Skeletal muscle tissue (tissue), 4 donors: ENCODE measurements around the gene POLR3H. TPM values are rescaled to one million over a fixed set of nuclear protein-coding genes. Genes with fewer than 3 reads are reported as not detected.
A peak's percentile ranks its signal among the peaks of the same experiment; 100 is the strongest.
"Not testable (repeated sequence)": the region's sequence is repeated elsewhere in the genome, so short reads cannot be mapped to it uniquely, and the experiment has no call there.

Source experiments
- H3K27ac ChIP-seq: one replicate; pipeline ENCODE4 v1.7.0; 2013; ENCODE audit warnings: mild to moderate bottlenecking, low read depth, low read length, inconsistent platforms
- H3K27me3 ChIP-seq, 3 donors: one replicate each; pipeline ENCODE4 v1.7.0; 2013; ENCODE audit warnings: low read length in 3 of 3; ENCODE audit not compliant: control insufficient read depth in 3 of 3, insufficient read depth in 3 of 3
- H3K36me3 ChIP-seq, 3 donors: one replicate each; pipeline ENCODE4 v1.7.0; 2013; ENCODE audit warnings: low read length in 3 of 3; ENCODE audit not compliant: control insufficient read depth in 3 of 3, insufficient read depth in 3 of 3
- H3K4me1 ChIP-seq, 3 donors: one replicate each; pipeline ENCODE4 v1.7.0; 2013; ENCODE audit warnings: low read length in 3 of 3, mild to moderate bottlenecking in 3 of 3; ENCODE audit not compliant: control insufficient read depth in 3 of 3, insufficient read depth in 3 of 3
- H3K4me3 ChIP-seq, 3 donors: one replicate each; pipeline ENCODE4 v1.7.0; 2013; ENCODE audit warnings: low read length in 3 of 3
- H3K9ac ChIP-seq, 3 donors: one replicate each; pipeline ENCODE4 v1.7.0; 2013; ENCODE audit warnings: low read length in 3 of 3, mild to moderate bottlenecking in 3 of 3, moderate library complexity in 2 of 3, low read depth in 1 of 3
- H3K9me3 ChIP-seq, 3 donors: one replicate each; pipeline ENCODE4 v1.7.0; 2013; ENCODE audit warnings: low read length in 3 of 3; ENCODE audit not compliant: control insufficient read depth in 3 of 3
- total RNA-seq: library from RNA; depleted of rRNA; stranded (reverse); fragments of >200 nt; gene quantifications from one replicate; pipeline ENCODE4 v1.2.3, GENCODE V29; 2014
- donor health status: Osteomylitis.

The POLR3H gene
- total RNA-seq, 1 donor from 2014 or later: 12.0 TPM

DNA sequence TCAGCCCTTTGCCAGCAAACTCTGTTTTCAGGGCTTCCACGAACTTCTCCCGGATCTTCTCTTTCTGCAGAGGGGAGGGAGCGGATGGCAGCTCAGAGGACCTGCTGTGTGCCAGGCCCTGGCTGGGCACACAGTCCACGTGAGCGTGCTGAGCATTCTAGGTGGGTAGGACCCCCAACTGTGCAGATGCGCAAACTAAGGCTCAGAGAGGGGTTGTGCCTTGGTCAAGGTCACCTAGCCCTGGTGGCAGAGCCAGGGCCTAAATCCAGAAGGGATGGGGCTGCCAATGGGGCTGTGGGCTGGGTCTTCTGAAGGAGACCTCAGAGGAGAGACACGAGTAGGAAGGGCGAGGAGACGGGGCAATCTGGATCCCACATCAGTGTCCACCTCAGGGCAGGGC is 34.5 kb upstream of the POLR3H start:
- Histone ChIP-seq H3K4me3 (no peak overlapping the region), H3K9ac (no peak overlapping the region), H3K27me3 (no peaks in the 10 kb centered on the region), H3K4me1 (no peaks in the 10 kb centered on the region), H3K36me3 (peaks cover 11 to 26% (median 14%) of the 10 kb centered on the region in 3 donors), H3K9me3 (no peaks in the 10 kb centered on the region), H3K27ac (no peak overlapping the region)

DNA sequence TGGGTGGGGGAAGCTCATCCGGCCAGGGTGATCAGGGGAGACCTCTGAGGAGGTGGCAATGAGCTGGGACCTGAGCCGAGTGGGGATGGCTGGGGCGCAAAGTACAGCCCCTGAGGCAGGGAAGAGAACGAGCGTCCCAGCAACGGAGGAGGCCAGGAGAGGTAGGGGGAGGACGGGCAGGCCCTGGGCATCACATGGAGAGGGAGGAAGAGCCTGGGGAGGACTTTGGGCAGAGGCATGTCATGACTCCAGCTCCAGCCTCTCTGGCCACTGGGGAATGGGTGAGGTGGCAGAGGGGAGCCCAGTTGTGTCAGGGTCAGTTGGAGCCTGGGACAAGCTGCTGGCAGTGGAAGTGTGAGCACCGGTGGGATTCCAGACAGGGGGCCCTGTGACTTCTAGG is 33.8 kb upstream of the POLR3H start:
- no peaks in the 10 kb centered on the region for H3K27me3 ChIP-seq
- H3K9me3 ChIP-seq: no peaks in the 10 kb centered on the region
- no peak overlapping the region for H3K9ac ChIP-seq
- no peak overlapping the region for H3K27ac ChIP-seq
- H3K4me3 ChIP-seq: no peak overlapping the region
- H3K36me3 ChIP-seq: peaks cover 6 to 23% (median 14%) of the 10 kb centered on the region in 3 donors
- H3K4me1 ChIP-seq: no peaks in the 10 kb centered on the region

DNA sequence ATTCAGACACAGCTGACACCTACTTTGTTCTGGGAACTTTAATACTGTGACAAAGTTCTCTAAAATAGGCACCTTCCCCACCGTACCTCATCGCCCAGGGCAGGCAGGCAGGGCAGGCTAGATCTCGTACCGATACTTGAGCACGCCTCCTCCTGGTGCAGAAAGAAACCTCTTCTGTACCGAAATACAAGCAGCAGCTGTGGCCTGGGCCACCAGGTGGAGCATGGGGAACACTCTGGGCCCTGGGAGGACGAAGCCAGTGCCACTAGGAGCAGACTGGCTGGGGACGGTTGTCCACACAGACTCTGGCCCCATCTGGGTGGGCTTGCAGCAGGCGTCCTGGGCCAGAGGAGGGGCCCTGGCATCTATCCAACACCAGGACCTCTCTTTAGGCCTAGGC is 32.6 kb upstream of the POLR3H start:
- peaks cover 0 to 15% (median 7%) of the 10 kb centered on the region in 3 donors for H3K36me3 ChIP-seq
- no peak overlapping the region for H3K27ac ChIP-seq
- no peak overlapping the region for H3K4me3 ChIP-seq
- H3K27me3 ChIP-seq: no peaks in the 10 kb centered on the region
- no peaks in the 10 kb centered on the region for H3K9me3 ChIP-seq
- no peaks in the 10 kb centered on the region for H3K4me1 ChIP-seq
- no peak overlapping the region for H3K9ac ChIP-seq

DNA sequence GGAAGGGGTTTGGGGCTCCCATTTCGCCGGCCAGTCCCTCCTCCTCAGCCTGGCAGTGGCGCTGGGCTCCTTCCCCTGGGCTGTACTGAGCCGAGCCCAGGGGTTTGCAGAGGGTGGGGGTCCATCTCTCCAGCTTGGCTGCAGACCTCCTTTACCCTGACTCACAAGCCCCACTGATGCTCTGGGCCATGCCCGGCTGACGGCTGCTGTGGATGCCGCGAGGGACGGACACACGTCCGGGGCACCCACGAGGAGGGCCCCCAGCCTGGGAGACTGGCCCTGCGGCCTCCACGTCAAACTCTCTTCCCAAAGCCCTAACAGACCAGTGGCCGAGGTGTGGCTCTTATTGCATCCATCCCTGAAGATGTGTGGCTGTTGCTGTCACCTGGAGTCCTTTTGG is 31.3 kb upstream of the POLR3H start:
- H3K9ac ChIP-seq: no peak overlapping the region
- no peaks in the 10 kb centered on the region for H3K27me3 ChIP-seq
- no peak overlapping the region for H3K4me3 ChIP-seq
- H3K4me1 ChIP-seq: no peaks in the 10 kb centered on the region
- H3K36me3 ChIP-seq: peaks cover 0 to 13% (median 7%) of the 10 kb centered on the region in 3 donors
- no peaks in the 10 kb centered on the region for H3K9me3 ChIP-seq
- H3K27ac ChIP-seq: no peak overlapping the region

DNA sequence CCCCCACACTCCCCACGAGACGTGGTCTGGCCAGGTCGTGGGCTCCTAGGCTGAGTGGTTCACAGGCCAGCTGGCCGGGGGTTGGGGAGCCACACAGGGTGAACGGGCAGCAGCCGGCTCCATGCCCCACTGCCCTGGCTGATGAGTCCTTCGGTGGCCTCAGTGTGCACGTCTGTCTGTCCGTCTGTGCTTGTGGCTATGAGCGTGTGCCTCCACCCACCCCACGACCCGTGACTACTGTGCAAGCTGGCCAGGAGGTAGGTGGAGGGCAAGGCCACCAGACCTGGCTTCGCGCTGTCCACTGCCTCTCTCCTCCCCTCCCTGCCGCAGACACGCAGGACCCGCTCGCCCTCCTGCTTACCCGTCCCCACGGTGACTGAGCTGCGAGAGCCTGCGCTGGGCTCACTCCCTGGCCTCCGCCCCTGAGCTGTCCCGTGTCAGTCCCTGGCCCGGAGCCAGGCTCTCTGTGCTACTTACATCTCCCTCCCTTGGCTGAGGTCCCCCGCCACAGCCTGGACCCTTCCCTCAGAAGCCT is 30.6 kb upstream of the POLR3H start:
- Histone ChIP-seq H3K27ac (no peak overlapping the region), H3K4me3 (no peak overlapping the region), H3K27me3 (no peaks in the 10 kb centered on the region), H3K9ac (peak overlapping the region in 1 of 3 donors; percentile 40), H3K9me3 (no peaks in the 10 kb centered on the region), H3K4me1 (no peaks in the 10 kb centered on the region), H3K36me3 (peaks cover 0 to 8% (median 5%) of the 10 kb centered on the region in 3 donors)

DNA sequence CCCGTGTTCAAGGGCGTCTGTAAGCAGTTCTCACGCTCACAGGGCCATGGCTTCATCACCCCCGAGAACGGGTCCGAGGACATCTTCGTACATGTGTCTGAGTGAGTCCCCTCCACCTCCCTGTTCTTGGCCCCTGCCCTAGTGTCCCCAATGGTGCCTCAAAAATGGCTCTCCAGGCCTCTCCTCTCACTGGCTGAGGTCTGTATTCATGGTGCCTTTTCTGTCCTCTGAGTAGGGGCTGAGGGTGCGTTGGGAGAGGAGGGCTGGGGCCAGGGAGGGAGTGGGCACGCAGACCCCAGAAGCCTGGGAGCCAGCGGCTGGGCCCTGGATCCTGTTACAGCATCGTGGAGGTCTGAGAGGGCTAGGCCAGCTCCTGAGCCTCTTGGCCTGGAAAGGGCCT is 29.4 kb upstream of the POLR3H start:
- H3K4me1 ChIP-seq: no peaks in the 10 kb centered on the region
- no peak overlapping the region for H3K4me3 ChIP-seq
- H3K27ac ChIP-seq: no peak overlapping the region
- H3K9me3 ChIP-seq: no peaks in the 10 kb centered on the region
- H3K36me3 ChIP-seq: peaks cover 0 to 5% (median 4%) of the 10 kb centered on the region in 3 donors
- H3K27me3 ChIP-seq: no peaks in the 10 kb centered on the region
- H3K9ac ChIP-seq: no peak overlapping the region

DNA sequence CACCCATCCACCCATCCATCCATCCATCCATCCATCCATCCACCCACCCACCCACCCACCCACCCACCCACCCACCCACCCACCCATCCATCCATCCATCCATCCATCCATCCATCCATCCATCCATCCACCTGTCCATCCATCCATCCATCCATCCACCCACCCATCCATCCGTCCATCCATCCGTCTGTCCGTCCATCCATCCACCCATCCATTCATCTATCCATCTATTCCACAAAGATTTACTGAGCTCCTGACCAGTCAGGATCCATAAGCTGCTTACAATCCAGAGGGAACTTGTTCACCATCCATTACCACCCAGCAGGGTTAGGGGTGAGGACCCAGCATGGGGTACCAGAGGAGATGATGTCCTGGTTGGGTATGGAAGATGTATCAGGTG is 28.0 kb upstream of the POLR3H start:
- H3K36me3 ChIP-seq, H3K9me3 ChIP-seq, H3K27ac ChIP-seq, H3K4me3 ChIP-seq, H3K4me1 ChIP-seq, H3K9ac ChIP-seq, H3K27me3 ChIP-seq: not testable (repeated sequence)

DNA sequence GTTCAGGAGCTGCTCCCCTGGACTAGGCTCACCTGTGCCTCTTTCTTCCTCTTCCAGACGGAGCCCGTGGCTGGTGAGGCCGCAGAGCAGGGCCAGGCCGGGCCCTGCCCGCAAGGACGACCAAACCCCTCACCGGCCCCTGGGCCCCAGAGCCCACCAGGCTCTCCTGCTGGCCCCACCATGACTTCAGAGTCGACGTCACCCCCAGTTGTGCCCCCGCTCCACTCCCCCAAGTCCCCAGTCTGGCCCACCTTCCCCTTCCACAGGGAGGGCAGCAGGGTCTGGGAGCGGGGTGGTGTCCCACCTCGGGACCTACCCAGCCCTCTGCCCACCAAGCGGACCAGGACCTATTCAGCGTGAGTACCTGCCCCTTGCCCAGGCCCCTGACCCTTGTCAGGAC is 27.5 kb upstream of the POLR3H start:
- H3K9ac ChIP-seq: no peak overlapping the region
- no peaks in the 10 kb centered on the region for H3K36me3 ChIP-seq
- H3K27me3 ChIP-seq: no peaks in the 10 kb centered on the region
- H3K9me3 ChIP-seq: no peaks in the 10 kb centered on the region
- H3K4me1 ChIP-seq: no peaks in the 10 kb centered on the region
- H3K27ac ChIP-seq: no peak overlapping the region
- no peak overlapping the region for H3K4me3 ChIP-seq

DNA sequence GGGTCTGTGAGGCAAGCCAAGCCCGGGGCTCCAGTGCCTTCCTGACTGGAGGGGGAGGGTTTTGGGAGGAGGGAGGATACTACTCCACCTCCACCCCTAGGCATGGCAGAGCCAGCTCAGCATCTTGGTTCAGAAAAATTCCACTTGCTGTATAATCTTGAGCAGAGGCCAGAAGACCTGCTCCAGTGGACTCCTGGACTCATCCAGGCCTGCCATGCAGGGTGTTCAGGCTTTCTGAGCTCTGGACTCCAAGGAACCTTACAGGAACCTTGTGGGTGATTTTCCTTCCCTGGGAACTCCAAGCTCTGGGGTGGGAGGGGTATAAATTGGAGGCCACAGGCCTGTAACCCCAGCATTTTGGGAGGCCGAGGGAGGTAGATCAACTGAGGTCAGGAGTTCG is 26.0 kb upstream of the POLR3H start:
- no peak overlapping the region for H3K27ac ChIP-seq
- H3K36me3 ChIP-seq: no peaks in the 10 kb centered on the region
- H3K9me3 ChIP-seq: no peaks in the 10 kb centered on the region
- H3K4me1 ChIP-seq: peaks cover 0 to 6% (median 2%) of the 10 kb centered on the region in 3 donors
- no peak overlapping the region for H3K4me3 ChIP-seq
- H3K9ac ChIP-seq: no peak overlapping the region
- no peaks in the 10 kb centered on the region for H3K27me3 ChIP-seq

DNA sequence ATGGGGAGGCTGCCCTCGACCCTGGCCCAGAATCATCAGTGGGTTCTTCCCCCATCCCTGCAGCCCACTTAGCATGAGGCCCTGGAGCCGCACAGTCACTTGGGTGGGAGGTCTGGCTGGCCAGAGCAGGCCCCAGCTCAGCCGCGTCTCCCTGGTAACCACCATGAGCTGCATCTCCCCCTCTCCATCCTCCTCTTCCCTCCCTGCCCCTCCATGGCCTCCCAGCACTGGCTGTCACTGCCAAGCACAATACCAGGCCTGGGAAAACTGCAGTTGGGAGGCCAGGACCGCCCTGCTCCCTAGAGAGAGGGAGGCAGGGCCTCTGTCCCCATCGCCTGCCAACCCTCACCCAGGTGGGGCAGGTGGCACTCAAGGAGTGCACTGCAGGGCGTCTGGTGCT is 24.5 kb upstream of the POLR3H start:
- no peak overlapping the region for H3K9ac ChIP-seq
- no peaks in the 10 kb centered on the region for H3K36me3 ChIP-seq
- no peak overlapping the region for H3K4me3 ChIP-seq
- H3K27ac ChIP-seq: no peak overlapping the region
- H3K4me1 ChIP-seq: peaks cover 0 to 6% (median 2%) of the 10 kb centered on the region in 3 donors
- no peaks in the 10 kb centered on the region for H3K27me3 ChIP-seq
- no peaks in the 10 kb centered on the region for H3K9me3 ChIP-seq

DNA sequence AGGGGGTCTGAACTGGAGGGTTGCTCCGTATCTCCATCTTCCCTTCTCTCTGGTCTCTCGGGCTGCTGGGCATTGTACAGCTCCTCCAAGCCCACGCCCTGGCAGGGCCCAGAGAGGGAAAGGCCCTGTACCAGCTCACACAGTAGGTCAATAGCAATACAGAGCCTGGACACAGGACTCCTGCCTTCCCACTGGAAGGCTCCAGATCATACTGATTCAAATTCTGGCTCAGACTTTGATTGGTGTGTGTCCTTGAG is 23.2 kb upstream of the POLR3H start:
- H3K27me3 ChIP-seq: peaks cover 0 to 2% (median 0%) of the 10 kb centered on the region in 3 donors
- no peaks in the 10 kb centered on the region for H3K9me3 ChIP-seq
- H3K4me3 ChIP-seq: no peak overlapping the region
- no peaks in the 10 kb centered on the region for H3K36me3 ChIP-seq
- no peak overlapping the region for H3K27ac ChIP-seq
- no peak overlapping the region for H3K9ac ChIP-seq
- H3K4me1 ChIP-seq: peaks cover 0 to 6% (median 5%) of the 10 kb centered on the region in 3 donors
